Activated CD4-positive, alpha-beta T cell treated with anti-CD3 and anti-CD28 coated beads for 36 hours (primary cell): Measurements from ENCODE around the gene COLEC12. TPM values are rescaled to one million over a fixed set of nuclear protein-coding genes. Genes with fewer than 3 reads are reported as not detected.

ENCODE experiments used
- ATAC-seq: fragments of 200-7000 bp; cut with Tn5 transposase; one replicate; pipeline ENCODE4 v1.10.0; 2021; ENCODE audit warnings: mild to moderate bottlenecking, moderate library complexity
- CTCF ChIA-PET: fragments of 350-600 bp; sonication (Branson Sonifier 250); formaldehyde crosslinking; loops from one replicate; lab custom pipeline; 2021; ENCODE audit warnings: antibody characterized with exemption; lab: Charles Lee
- POLR2A ChIA-PET: fragments of 350-600 bp; sonication (Branson Sonifier 250); formaldehyde crosslinking; loops from one replicate; lab custom pipeline; 2021; ENCODE audit warnings: antibody characterized with exemption, inconsistent platforms; lab: Charles Lee
- DNase-seq: peaks from one replicate; pipeline ENCODE4 v3.0.0-alpha.2; 2020
- H3K27ac Mint-ChIP-seq: one replicate; pipeline ENCODE4 v1.8.0; 2021; ENCODE audit warnings: mixed read lengths
- H3K27me3 Mint-ChIP-seq: one replicate; pipeline ENCODE4 v1.8.0; 2021; ENCODE audit warnings: mixed read lengths
- H3K36me3 Mint-ChIP-seq: one replicate; pipeline ENCODE4 v1.8.0; 2021; ENCODE audit warnings: low read depth, mixed read lengths
- H3K4me1 Mint-ChIP-seq: one replicate; pipeline ENCODE4 v1.8.0; 2021; ENCODE audit warnings: mixed read lengths
- H3K4me3 Mint-ChIP-seq: one replicate; pipeline ENCODE4 v1.8.0; 2021; ENCODE audit warnings: mild to moderate bottlenecking, moderate library complexity, mixed read lengths
- H3K9me3 Mint-ChIP-seq: one replicate; pipeline ENCODE4 v1.8.0; 2021; ENCODE audit warnings: low read depth, mixed read lengths
- intact Hi-C, 2 experiments: fragments of 100-400 bp; cut with DNase I in 1 of 2; cut with micrococcal nuclease in 1 of 2; formaldehyde crosslinking; loops; one replicate each; pipeline versions ENCODE4 v1.14.2 to v1.15.1; 2022 to 2024; cut with DNase I, micrococcal nuclease
- total RNA-seq, 2 experiments: library from RNA; stranded (reverse); gene quantifications; one replicate each; pipeline ENCODE4 v1.2.3, GENCODE V29; 2021

The COLEC12 gene
- total RNA-seq, 2 experiments from 2014 or later: not detected

- peaks cover 5% of the 10 kb centered on the region for H3K4me1 Mint-ChIP-seq
- no peak overlapping the region for H3K27ac Mint-ChIP-seq
- no peak for DNase-seq
- no peak for ATAC-seq
- H3K27me3 Mint-ChIP-seq: peaks cover 48% of the 10 kb centered on the region
- ChIA-PET CTCF (no interaction called here), POLR2A (no interaction called here)
- intact Hi-C loops: loop anchor here in 1 of 2 experiments (5.0 kb wide), 1 partner anchor 401 kb away; the partner anchor contains the start of gene ADCYAP1
- no peak overlapping the region for H3K4me3 Mint-ChIP-seq
- no peaks in the 10 kb centered on the region for H3K36me3 Mint-ChIP-seq
- no peaks in the 10 kb centered on the region for H3K9me3 Mint-ChIP-seq
These were observed 859 bp upstream of the COLEC12 start for GRCh38 chr18:501406-501714.

GRCh38 chr18:499776-500631 is 497 bp downstream of the COLEC12 start:
- CTCF ChIA-PET: no interaction called here
- no peak for DNase-seq
- POLR2A ChIA-PET: no interaction called here
- Mint-ChIP-seq H3K4me3 (no peak overlapping the region), H3K36me3 (no peaks in the 10 kb centered on the region), H3K27me3 (peaks cover 44% of the 10 kb centered on the region), H3K9me3 (no peaks in the 10 kb centered on the region), H3K4me1 (peaks cover 5% of the 10 kb centered on the region), H3K27ac (no peak overlapping the region)
- no peak for ATAC-seq
- intact Hi-C loops: loop anchor here in 1 of 2 experiments (5.0 kb wide), 1 partner anchor 402 kb away; the partner anchor contains the start of gene ADCYAP1

GRCh38 chr18:498931-499775 is 1.3 kb downstream of the COLEC12 start:
- Mint-ChIP-seq H3K27me3 (peaks cover 41% of the 10 kb centered on the region), H3K27ac (no peak overlapping the region), H3K4me3 (no peak overlapping the region), H3K9me3 (no peaks in the 10 kb centered on the region), H3K4me1 (peaks cover 5% of the 10 kb centered on the region), H3K36me3 (no peaks in the 10 kb centered on the region)
- POLR2A ChIA-PET: no interaction called here
- CTCF ChIA-PET: no interaction called here
- DNase-seq (no peak), ATAC-seq (no peak)
- intact Hi-C loops: no loop called here

GRCh38 chr18:497688-498087 is 2.8 kb downstream of the COLEC12 start:
- intact Hi-C loops: no loop called here
- Mint-ChIP-seq H3K4me1 (peaks cover 5% of the 10 kb centered on the region), H3K9me3 (no peaks in the 10 kb centered on the region), H3K27me3 (peaks cover 39% of the 10 kb centered on the region), H3K36me3 (no peaks in the 10 kb centered on the region), H3K4me3 (no peak overlapping the region), H3K27ac (no peak overlapping the region)
- DNase-seq: no peak
- no peak for ATAC-seq
- POLR2A ChIA-PET: no interaction called here
- CTCF ChIA-PET: interaction anchor here (1.0 kb wide), 1 partner anchor 10 kb away, joined by 4 read pairs; no protein-coding TSS in a partner anchor

- no peak for ATAC-seq
- intact Hi-C loops: no loop called here
- no peak overlapping the region for H3K4me3 Mint-ChIP-seq
- POLR2A ChIA-PET: interaction anchor here (0.6 kb wide), 1 partner anchor 308 kb away, joined by 3 read pairs; no protein-coding TSS in a partner anchor
- no peak for DNase-seq
- H3K27me3 Mint-ChIP-seq: peaks cover 29% of the 10 kb centered on the region
- no peaks in the 10 kb centered on the region for H3K36me3 Mint-ChIP-seq
- no peaks in the 10 kb centered on the region for H3K9me3 Mint-ChIP-seq
- peaks cover 4% of the 10 kb centered on the region for H3K4me1 Mint-ChIP-seq
- H3K27ac Mint-ChIP-seq: no peak overlapping the region
- CTCF ChIA-PET: interaction anchor here (0.7 to 0.9 kb wide), 2 partner anchors 9 to 17 kb away, joined by 3 read pairs; no protein-coding TSS in a partner anchor
These were observed 5.0 kb downstream of the COLEC12 start for GRCh38 chr18:495452-495851.

GRCh38 chr18:495017-495416 is 5.5 kb downstream of the COLEC12 start:
- H3K36me3 Mint-ChIP-seq: no peaks in the 10 kb centered on the region
- ChIA-PET CTCF (no interaction called here), POLR2A (interaction anchor here (0.6 kb wide), 1 partner anchor 308 kb away, joined by 3 read pairs; no protein-coding TSS in a partner anchor)
- H3K27me3 Mint-ChIP-seq: peaks cover 29% of the 10 kb centered on the region
- no peaks in the 10 kb centered on the region for H3K9me3 Mint-ChIP-seq
- intact Hi-C loops: no loop called here
- ATAC-seq: no peak
- H3K4me1 Mint-ChIP-seq: peaks cover 4% of the 10 kb centered on the region
- no peak overlapping the region for H3K27ac Mint-ChIP-seq
- DNase-seq: no peak
- H3K4me3 Mint-ChIP-seq: no peak overlapping the region

GRCh38 chr18:493986-494983 is 6.2 kb downstream of the COLEC12 start:
- H3K4me3 Mint-ChIP-seq: no peak overlapping the region
- H3K36me3 Mint-ChIP-seq: no peaks in the 10 kb centered on the region
- intact Hi-C loops: no loop called here
- ChIA-PET CTCF (interaction anchor here (0.6 kb wide), 1 partner anchor 47 kb away, joined by 4 read pairs; no protein-coding TSS in a partner anchor), POLR2A (no interaction called here)
- H3K27ac Mint-ChIP-seq: no peak overlapping the region
- no peak for ATAC-seq
- peaks cover 23% of the 10 kb centered on the region for H3K27me3 Mint-ChIP-seq
- no peak for DNase-seq
- H3K9me3 Mint-ChIP-seq: no peaks in the 10 kb centered on the region
- no peaks in the 10 kb centered on the region for H3K4me1 Mint-ChIP-seq

GRCh38 chr18:492451-492850 is 8.1 kb downstream of the COLEC12 start:
- peaks cover 12% of the 10 kb centered on the region for H3K27me3 Mint-ChIP-seq
- no peaks in the 10 kb centered on the region for H3K4me1 Mint-ChIP-seq
- POLR2A ChIA-PET: no interaction called here
- H3K27ac Mint-ChIP-seq: no peak overlapping the region
- H3K9me3 Mint-ChIP-seq: no peaks in the 10 kb centered on the region
- H3K36me3 Mint-ChIP-seq: no peaks in the 10 kb centered on the region
- no peak overlapping the region for H3K4me3 Mint-ChIP-seq
- CTCF ChIA-PET: no interaction called here
- ATAC-seq (no peak), DNase-seq (no peak)
- intact Hi-C loops: no loop called here

- H3K9me3 Mint-ChIP-seq: no peaks in the 10 kb centered on the region
- no peak overlapping the region for H3K27ac Mint-ChIP-seq
- H3K27me3 Mint-ChIP-seq: peaks cover 14% of the 10 kb centered on the region
- no peak overlapping the region for H3K4me3 Mint-ChIP-seq
- H3K4me1 Mint-ChIP-seq: no peaks in the 10 kb centered on the region
- intact Hi-C loops: no loop called here
- no peaks in the 10 kb centered on the region for H3K36me3 Mint-ChIP-seq
- CTCF ChIA-PET: interaction anchor here (0.5 to 0.8 kb wide), 2 partner anchors 97 to 183 kb away, joined by 3 read pairs; no protein-coding TSS in a partner anchor
- no peak for DNase-seq
- POLR2A ChIA-PET: no interaction called here
- ATAC-seq: no peak
These were observed 9.9 kb downstream of the COLEC12 start for GRCh38 chr18:490624-491023.

- no peaks in the 10 kb centered on the region for H3K36me3 Mint-ChIP-seq
- ATAC-seq: no peak
- H3K9me3 Mint-ChIP-seq: no peaks in the 10 kb centered on the region
- H3K4me3 Mint-ChIP-seq: no peak overlapping the region
- H3K4me1 Mint-ChIP-seq: no peaks in the 10 kb centered on the region
- H3K27ac Mint-ChIP-seq: no peak overlapping the region
- DNase-seq: no peak
- ChIA-PET POLR2A (no interaction called here), CTCF (interaction anchor here (0.5 to 0.8 kb wide), 2 partner anchors 96 to 182 kb away, joined by 3 read pairs; no protein-coding TSS in a partner anchor)
- peaks cover 16% of the 10 kb centered on the region for H3K27me3 Mint-ChIP-seq
- intact Hi-C loops: no loop called here
These were observed 10.5 kb downstream of the COLEC12 start for GRCh38 chr18:490024-490366.
